K562 (cell line): Measurements from ENCODE around the gene TMEM131. TPM values are rescaled to one million over a fixed set of nuclear protein-coding genes. Genes with fewer than 3 reads are reported as not detected.

Source experiments
- ATAC-seq: fragments of 200-7000 bp; cut with Tn5 transposase; 3 replicates; pipeline ENCODE4 v1.9.1; 2020; ENCODE audit warnings: moderate library complexity
- BruUV-seq: library from RNA; stranded (reverse); fragments of 400-500 nt; replicated peaks from 2 replicates; lab custom pipeline; 2021; lab: Mats Ljungman, UMichigan
- CTCF ChIA-PET: fragments of 300-600 bp; formaldehyde crosslinking; extraction: SDS; loops from one replicate; lab custom pipeline; 2021; ENCODE audit warnings: low intra/inter-chr PET ratio; lab: Yijun Ruan, JAX
- POLR2A ChIA-PET: fragments of 300-600, 350-650 bp; sonication (Branson Sonifier 250); formaldehyde crosslinking; extraction: SDS; loops from one replicate; lab custom pipeline; 2021; ENCODE audit warnings: antibody characterized with exemption, inconsistent platforms; lab: Yijun Ruan, JAX
- DNase-seq, 4 experiments: peaks; one replicate each; pipeline versions ENCODE4 v3.0.0 to v3.0.0-alpha.2; 2011 to 2018; ENCODE audit warnings: low spot score in 3 of 4, mixed read lengths in 3 of 4; ENCODE audit errors: extremely low read depth in 1 of 4
- FAIRE-seq: peaks from 2 replicates; lab custom pipeline; 2011; peaks lifted over from hg19 to GRCh38; lab: Jason Lieb, UNC
- H2AFZ ChIP-seq: 2 replicates; pipeline ENCODE4 v1.6.0; 2011; ENCODE audit warnings: low read depth, low read length, control low read depth, inconsistent platforms
- H3K27ac ChIP-seq: fragments of 200-600 bp; 3 replicates; pipeline ENCODE4 v1.8.0; 2011; ENCODE audit warnings: low read depth, mild to moderate bottlenecking, control low read depth, inconsistent platforms, low read length, moderate library complexity, mixed read lengths; ENCODE audit errors: extremely low read depth
- H3K27me3 ChIP-seq, 2 experiments: fragments of 300-600 bp in 1 of 2; 2 replicates in 1 of 2; 3 replicates in 1 of 2; pipeline versions ENCODE4 v1.6.0 to v1.8.0; 2011; ENCODE audit warnings: inconsistent platforms in 2 of 2, low read length in 2 of 2, mild to moderate bottlenecking in 1 of 2, mixed read lengths in 1 of 2, moderate library complexity in 1 of 2; ENCODE audit not compliant: control insufficient read depth in 2 of 2, insufficient read depth in 2 of 2
- H3K36me3 ChIP-seq: fragments of 300-600 bp; 3 replicates; pipeline ENCODE4 v1.8.0; 2011; ENCODE audit warnings: mild to moderate bottlenecking, low read length, inconsistent platforms; ENCODE audit not compliant: control insufficient read depth, insufficient read depth
- H3K4me1 ChIP-seq, 2 experiments: fragments of 200-600 bp in 1 of 2; replicated peaks in 1 of 2; 2 replicates in 1 of 2; 3 replicates in 1 of 2; pipeline versions ENCODE4 v1.5.1 to v1.8.0; 2011; ENCODE audit warnings: inconsistent platforms in 2 of 2, low read length in 2 of 2, mild to moderate bottlenecking in 1 of 2, mixed read lengths in 1 of 2, moderate library complexity in 1 of 2; ENCODE audit not compliant: control insufficient read depth in 2 of 2, insufficient read depth in 2 of 2
- H3K4me2 ChIP-seq: 2 replicates; pipeline ENCODE4 v1.6.1; 2011; ENCODE audit warnings: low read length, control low read depth, inconsistent platforms, mixed read lengths; ENCODE audit not compliant: insufficient read depth
- H3K4me3 ChIP-seq: fragments of 200-600 bp; sonication (generic), shearing (Covaris generic); 2 replicates; pipeline ENCODE4 v1.5.1; 2016; ENCODE audit warnings: control low read depth, inconsistent platforms
- H3K79me2 ChIP-seq: fragments of 200-600 bp; 3 replicates; pipeline ENCODE4 v1.8.0; 2011; ENCODE audit warnings: low read length, inconsistent platforms; ENCODE audit not compliant: control insufficient read depth, insufficient read depth
- H3K9ac ChIP-seq, 2 experiments: 2 replicates each; pipeline versions ENCODE4 v1.6.0 to v1.6.1; 2011; ENCODE audit warnings: low read depth in 2 of 2, low read length in 2 of 2, control low read depth in 1 of 2, inconsistent platforms in 1 of 2, mild to moderate bottlenecking in 1 of 2, mixed read lengths in 1 of 2; ENCODE audit not compliant: insufficient read depth in 1 of 2
- H3K9me1 ChIP-seq: one replicate; pipeline ENCODE4 v1.6.0; 2011; ENCODE audit warnings: inconsistent platforms, mild to moderate bottlenecking, low read length, moderate library complexity; ENCODE audit not compliant: control insufficient read depth, insufficient read depth
- H3K9me3 ChIP-seq: replicated peaks from 2 replicates; pipeline ENCODE4 v1.5.1; 2011; ENCODE audit warnings: low read depth, low read length, inconsistent platforms; ENCODE audit not compliant: control insufficient read depth, insufficient read depth
- H4K20me1 ChIP-seq: replicated peaks from 2 replicates; pipeline ENCODE4 v1.6.1; 2011; ENCODE audit warnings: low read length, inconsistent platforms, mixed read lengths; ENCODE audit not compliant: control insufficient read depth, insufficient read depth
- CC2D1A ChIP-seq: fragments of 450-650 bp; IDR thresholded peaks from 2 replicates; pipeline ENCODE4 v1.6.1; 2017; ENCODE audit warnings: mild to moderate bottlenecking
- MED1 ChIP-seq: sonication (generic); formaldehyde crosslinking; IDR thresholded peaks from 2 replicates; pipeline ENCODE4 v1.8.1; 2023; ENCODE audit warnings: missing genetic modification reagents, borderline replicate concordance
- NFRKB ChIP-seq: fragments of 450-650 bp; IDR thresholded peaks from 2 replicates; pipeline ENCODE4 v1.6.1; 2016; ENCODE audit warnings: low read depth
- PBX2 ChIP-seq, 2 experiments: IDR thresholded peaks in 1 of 2; conservative IDR thresholded peaks in 1 of 2; 2 replicates each; pipeline ENCODE4 v1.6.1; 2016; ENCODE audit warnings: low read depth in 2 of 2, mild to moderate bottlenecking in 1 of 2, missing compliant biosample characterization in 1 of 2, missing genetic modification characterization in 1 of 2, moderate library complexity in 1 of 2
- SETDB1 ChIP-seq: IDR thresholded peaks from one replicate; pipeline ENCODE4 v1.6.1; 2012; ENCODE audit warnings: low read length, control low read depth, inconsistent platforms
- U2AF1 ChIP-seq: fragments of 200-400 bp; formaldehyde crosslinking; optimal IDR thresholded peaks from 2 replicates; pipeline ENCODE3; 2017; ENCODE audit warnings: mild to moderate bottlenecking, low read depth, low read length, moderate library complexity
- ZBTB49 ChIP-seq: sonication (generic); formaldehyde crosslinking; IDR thresholded peaks from 2 replicates; pipeline ENCODE4 v1.8.0; 2022; ENCODE audit warnings: missing genetic modification reagents, mild to moderate bottlenecking, borderline replicate concordance
- ZNF232 ChIP-seq: sonication (generic); formaldehyde crosslinking; IDR thresholded peaks from 2 replicates; pipeline ENCODE4 v1.8.0; 2022; ENCODE audit warnings: mild to moderate bottlenecking, missing genetic modification reagents
- ZNF280B ChIP-seq: fragments of 250-450 bp; sonication (Bioruptor Pico); IDR thresholded peaks from 2 replicates; pipeline ENCODE4 v1.5.1; 2021; ENCODE audit warnings: mild to moderate bottlenecking
- ZNF449 ChIP-seq: fragments of 250-450 bp; sonication (Bioruptor Pico); IDR thresholded peaks from 2 replicates; pipeline ENCODE4 v1.8.0; 2022; ENCODE audit warnings: moderate library complexity, mild to moderate bottlenecking, inconsistent platforms
- WGBS: fragments of 100-300 bp; shearing (Covaris generic); methylation state at CpG from one replicate; pipeline ENCODE4 v1.1.6; 2016; ENCODE audit warnings: low coverage, mixed read lengths; ENCODE audit not compliant: insufficient coverage; ENCODE audit errors: missing lambda C conversion rate; 5-methylcytosine and 5-hydroxymethylcytosine counted together
- in situ Hi-C: fragments of 300-500 bp; cut with MboI; formaldehyde crosslinking; loops from 4 replicates; pipeline ENCODE4 v1.15.0; 2018; ENCODE audit warnings: inconsistent platforms, mixed read lengths
- intact Hi-C: fragments of 100-400 bp; cut with micrococcal nuclease; formaldehyde crosslinking; loops from 2 replicates; pipeline ENCODE4 v1.14.2; 2022
- polyA plus RNA-seq, 8 experiments: library from polyadenylated mRNA; depleted of rRNA in 4 of 8; stranded (reverse) in 5 of 8; unstranded in 3 of 8; fragments of >200 nt; fragmentation: Nextera tagmentation in 2 of 8; fragmentation: Illumina TruSeq in 1 of 8; extraction: Ambion mirVana in 2 of 8; extraction: Trizol in 1 of 8; gene quantifications; 2 replicates each; pipeline versions ENCODE4 v1.2.1 to v1.2.3, GENCODE V29; 2011 to 2014; ENCODE audit warnings: inconsistent platforms in 1 of 8, missing spikeins in 1 of 8
- total RNA-seq, 7 experiments: library from RNA; depleted of rRNA in 6 of 7; stranded (reverse); fragments of >200 nt in 6 of 7; fragmentation: Illumina TruSeq in 2 of 7; extraction: Trizol in 2 of 7; gene quantifications; 2 replicates each; pipeline versions ENCODE4 v1.2.1 to v1.2.3, GENCODE V29; 2011 to 2021; ENCODE audit warnings: low replicate concordance in 1 of 7

TMEM131 gene
- total and polyA plus RNA-seq, 9 of the 15 experiments (the other 6 are each of a cell fraction or from before 2014, with no cell fraction given): 2.5 to 21.1 (median 12.4) TPM

GRCh38 chr2:98029718-98030222 is 34.0 kb upstream of the TMEM131 start (continued):
- no peak for TF ChIP-seq PBX2 (CRISPR knock-in tag; IDR thresholded peaks at IDR 0.05; ENCODE audit: low read depth)
- no peak for TF ChIP-seq PBX2 (tag; conservative IDR thresholded peaks at IDR 0.05; ENCODE audit: low read depth)
- no peak for TF ChIP-seq CC2D1A
- no peak for TF ChIP-seq ZNF232 (CRISPR knock-in tag)
- TF ChIP-seq MED1 (CRISPR knock-in tag): no peak
- no peak for TF ChIP-seq NFRKB
- TF ChIP-seq U2AF1: no peak
- TF ChIP-seq, all 486 proteins: peak for 0

- ChIA-PET POLR2A (interaction anchor here (0.9 to 1.2 kb wide), 2 partner anchors 14 to 35 kb away, joined by 4 to 5 read pairs; no protein-coding TSS in a partner anchor), CTCF (no interaction called here)
- H4K20me1 ChIP-seq: no peaks in the 10 kb centered on the region
- no peaks in the 10 kb centered on the region for H3K36me3 ChIP-seq
- FAIRE-seq (no peak), DNase-seq (no peak), ATAC-seq (no peak)
- H3K9me3 ChIP-seq: no peaks in the 10 kb centered on the region
- no peak overlapping the region for H3K4me3 ChIP-seq
- no peak overlapping the region for H3K27ac ChIP-seq
- H3K79me2 ChIP-seq: no peaks in the 10 kb centered on the region
- H3K4me1 ChIP-seq: peaks cover 0 to 3% of the 10 kb centered on the region in 2 experiments; a peak in 3 of 5 replicates
- no TSS peak for BruUV-seq
- intact Hi-C loops (no loop called here), in situ Hi-C loops (no loop called here)
- H2AFZ ChIP-seq: no peak overlapping the region
- no peak overlapping the region for H3K4me2 ChIP-seq
- H3K27me3 ChIP-seq: peaks cover 3% of the 10 kb centered on the region in 2 experiments; a peak in 2 of 5 replicates
- H3K9me1 ChIP-seq: no peaks in the 10 kb centered on the region
- WGBS: 26% methylated on average over 10 of the region's 12 CpGs
- no peak overlapping the region for H3K9ac ChIP-seq
- TF ChIP-seq ZBTB49 (no peak), SETDB1 (no peak), ZNF449 (no peak), ZNF280B (no peak)
These were observed 33.4 kb upstream of the TMEM131 start for GRCh38 chr2:98028931-98029717.
